ENCODE data around the gene CADM3. TPM values are rescaled to one million over a fixed set of nuclear protein-coding genes. Genes with fewer than 3 reads are reported as not detected.

The CADM3 gene
- total RNA-seq, 1 donor from 2014 or later: 3.1 TPM

GRCh38 chr1:159152031-159152430, 19.4 kb upstream of the CADM3 start:
- no peaks in the 10 kb centered on the region for H3K4me1 Mint-ChIP-seq
- H3K27ac Mint-ChIP-seq: no peak overlapping the region
- peaks cover 8% of the 10 kb centered on the region for H3K27me3 Mint-ChIP-seq (ENCODE audit: low read depth)
- no peak overlapping the region for H3K4me3 Mint-ChIP-seq
- TF ChIP-seq CTCF (IDR thresholded peaks at IDR 0.05; ENCODE audit: unreplicated experiment): no peak
- no peak for DNase-seq (ENCODE audit: low spot score in 2 of 2, unreplicated experiment in 2 of 2)
- H3K36me3 Mint-ChIP-seq: no peaks in the 10 kb centered on the region
- H3K9me3 Mint-ChIP-seq: peaks cover 10% of the 10 kb centered on the region

GRCh38 chr1:159161001-159161718, 10.3 kb upstream of the CADM3 start:
- Mint-ChIP-seq H3K9me3 (no peaks in the 10 kb centered on the region), H3K27ac (no peak overlapping the region)

GRCh38 chr1:159161719-159162026, 9.7 kb upstream of the CADM3 start:
- H3K9me3 Mint-ChIP-seq: no peaks in the 10 kb centered on the region
- peaks cover 12% of the 10 kb centered on the region for H3K4me1 Mint-ChIP-seq
- H3K36me3 Mint-ChIP-seq: no peaks in the 10 kb centered on the region
- DNase-seq (ENCODE audit: low spot score in 2 of 2, unreplicated experiment in 2 of 2): no peak
- H3K4me3 Mint-ChIP-seq: no peak overlapping the region
- H3K27me3 Mint-ChIP-seq (ENCODE audit: low read depth): peaks cover 16% of the 10 kb centered on the region
- H3K27ac Mint-ChIP-seq: no peak overlapping the region
- TF ChIP-seq CTCF (IDR thresholded peaks at IDR 0.05; ENCODE audit: unreplicated experiment): no peak

More at GRCh38 chr1:159161001-159161718, 10.3 kb upstream of the CADM3 start:
- peak; percentile 58 to 80 for DNase-seq (ENCODE audit: low spot score in 2 of 2, unreplicated experiment in 2 of 2)
- no peaks in the 10 kb centered on the region for H3K36me3 Mint-ChIP-seq
- no peak overlapping the region for H3K4me3 Mint-ChIP-seq
- H3K4me1 Mint-ChIP-seq: peaks cover 12% of the 10 kb centered on the region
- H3K27me3 Mint-ChIP-seq (ENCODE audit: low read depth): peaks cover 12% of the 10 kb centered on the region
- peak; percentile 79 for TF ChIP-seq CTCF (IDR thresholded peaks at IDR 0.05; ENCODE audit: unreplicated experiment)

- H3K4me3 Mint-ChIP-seq: no peak overlapping the region
- no peaks in the 10 kb centered on the region for H3K9me3 Mint-ChIP-seq
- H3K36me3 Mint-ChIP-seq: no peaks in the 10 kb centered on the region
- DNase-seq (ENCODE audit: low spot score in 2 of 2, unreplicated experiment in 2 of 2): no peak
- no peak overlapping the region for H3K27ac Mint-ChIP-seq
- no peak for TF ChIP-seq CTCF (IDR thresholded peaks at IDR 0.05; ENCODE audit: unreplicated experiment)
- peaks cover 20% of the 10 kb centered on the region for H3K27me3 Mint-ChIP-seq (ENCODE audit: low read depth)
- peaks cover 12% of the 10 kb centered on the region for H3K4me1 Mint-ChIP-seq
Measured at GRCh38 chr1:159162516-159163265, 8.7 kb upstream of the CADM3 start.

GRCh38 chr1:159163614-159164228, 7.7 kb upstream of the CADM3 start:
- peaks cover 29% of the 10 kb centered on the region for H3K27me3 Mint-ChIP-seq (ENCODE audit: low read depth)
- no peak for DNase-seq (ENCODE audit: low spot score in 2 of 2, unreplicated experiment in 2 of 2)

More at GRCh38 chr1:159163614-159164228, 7.7 kb upstream of the CADM3 start:
- Mint-ChIP-seq H3K4me3 (no peak overlapping the region), H3K27ac (no peak overlapping the region), H3K4me1 (peaks cover 12% of the 10 kb centered on the region), H3K9me3 (no peaks in the 10 kb centered on the region), H3K36me3 (no peaks in the 10 kb centered on the region)
- TF ChIP-seq CTCF (IDR thresholded peaks at IDR 0.05; ENCODE audit: unreplicated experiment): no peak
